ENCODE measurements around the gene PDSS2. TPM values are rescaled to one million over a fixed set of nuclear protein-coding genes. Genes with fewer than 3 reads are reported as not detected.

PDSS2 gene
- total and polyA plus RNA-seq, 9 of the 15 experiments (the other 6 are each of a cell fraction or from before 2014, with no cell fraction given): 5.8 to 21.1 (median 12.0) TPM

DNA sequence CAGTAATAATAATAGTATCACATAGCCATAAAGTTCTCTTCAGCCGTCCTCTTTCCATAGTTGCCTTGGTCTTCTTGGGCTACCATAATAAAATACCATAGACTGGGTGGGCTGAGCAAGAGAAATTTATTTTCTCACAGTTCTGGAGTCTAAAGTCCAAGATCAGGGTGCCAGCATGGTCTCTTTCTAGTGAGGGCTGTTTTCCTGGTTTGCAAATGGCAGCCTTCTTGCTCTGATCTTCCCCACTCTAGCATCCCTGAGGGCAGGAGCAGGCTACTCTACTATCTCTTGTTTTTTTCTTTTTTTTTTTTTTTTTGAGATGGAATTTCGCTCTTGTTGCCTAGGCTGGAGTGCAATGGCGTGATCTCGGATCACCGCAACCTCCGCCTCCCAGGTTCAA is 335.9 kb downstream of the PDSS2 start:
- FAIRE-seq (no peak), ATAC-seq (no peak), DNase-seq (ENCODE audit: extremely low read depth in 1 of 4, low spot score in 3 of 4) (no peak)
- WGBS (ENCODE audit: insufficient coverage, low coverage, missing lambda C conversion rate): 85% methylated on average over 5 of the region's 6 CpGs
- H3K9me1 ChIP-seq (ENCODE audit: control insufficient read depth, insufficient read depth, low read length): no peaks in the 10 kb centered on the region
- no peak overlapping the region for H3K27ac ChIP-seq (ENCODE audit: extremely low read depth, low read depth, low read length)
- H4K20me1 ChIP-seq (replicated peaks; ENCODE audit: control insufficient read depth, insufficient read depth, low read length): no peaks in the 10 kb centered on the region
- TF ChIP-seq NBN (IDR thresholded peaks at IDR 0.05; ENCODE audit: low read depth): no peak
- no peak for TF ChIP-seq SP1 (CRISPR knock-in tag; IDR thresholded peaks at IDR 0.05)
- TF ChIP-seq CEBPG (CRISPR knock-in tag; IDR thresholded peaks at IDR 0.05): no peak
- no peak for TF ChIP-seq CEBPG (tag; conservative IDR thresholded peaks at IDR 0.05 in 1 of 2, IDR thresholded peaks at IDR 0.05 in 1 of 2)
- no peak for TF ChIP-seq FOXJ2 (tag; IDR thresholded peaks at IDR 0.05)
- no peak for TF ChIP-seq SRSF3 (IDR thresholded peaks at IDR 0.05; ENCODE audit: insufficient read depth, low read length)
- TF ChIP-seq ZNF239 (CRISPR knock-in tag; IDR thresholded peaks at IDR 0.05): no peak
- TF ChIP-seq, protein P1, sequence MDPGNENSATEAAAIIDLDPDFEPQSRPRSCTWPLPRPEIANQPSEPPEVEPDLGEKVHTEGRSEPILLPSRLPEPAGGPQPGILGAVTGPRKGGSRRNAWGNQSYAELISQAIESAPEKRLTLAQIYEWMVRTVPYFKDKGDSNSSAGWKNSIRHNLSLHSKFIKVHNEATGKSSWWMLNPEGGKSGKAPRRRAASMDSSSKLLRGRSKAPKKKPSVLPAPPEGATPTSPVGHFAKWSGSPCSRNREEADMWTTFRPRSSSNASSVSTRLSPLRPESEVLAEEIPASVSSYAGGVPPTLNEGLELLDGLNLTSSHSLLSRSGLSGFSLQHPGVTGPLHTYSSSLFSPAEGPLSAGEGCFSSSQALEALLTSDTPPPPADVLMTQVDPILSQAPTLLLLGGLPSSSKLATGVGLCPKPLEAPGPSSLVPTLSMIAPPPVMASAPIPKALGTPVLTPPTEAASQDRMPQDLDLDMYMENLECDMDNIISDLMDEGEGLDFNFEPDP (CRISPR knock-in tag; IDR thresholded peaks at IDR 0.05): no peak
- TF ChIP-seq DIDO1 (tag; IDR thresholded peaks at IDR 0.05; ENCODE audit: low read depth): no peak
- TF ChIP-seq PHF8 (IDR thresholded peaks at IDR 0.05; ENCODE audit: borderline replicate concordance, low read length): no peak
- no peak for TF ChIP-seq NFYB (IDR thresholded peaks at IDR 0.05; ENCODE audit: extremely low read depth, insufficient read length)
- TF ChIP-seq ZFX (CRISPR knock-in tag; IDR thresholded peaks at IDR 0.05): no peak
- peaks cover 8 to 9% of the 10 kb centered on the region in 2 experiments; a peak in 3 of 5 replicates for H3K4me1 ChIP-seq (replicated peaks in 1 of 2; ENCODE audit: control insufficient read depth in 2 of 2, insufficient read depth in 2 of 2, low read length in 2 of 2)
- in situ Hi-C loops (cut with MboI) (no loop called here), intact Hi-C loops (cut with micrococcal nuclease) (no loop called here)
- H2AFZ ChIP-seq (ENCODE audit: low read depth, low read length): no peak overlapping the region
- no peak overlapping the region for H3K4me3 ChIP-seq
- H3K9me3 ChIP-seq (replicated peaks; ENCODE audit: control insufficient read depth, insufficient read depth, low read depth, low read length): no peaks in the 10 kb centered on the region
- H3K9ac ChIP-seq (ENCODE audit: insufficient read depth in 1 of 2, low read depth in 2 of 2, low read length in 2 of 2): no peak overlapping the region
- BruUV-seq (replicated peaks): no TSS peak
- no peak overlapping the region for H3K4me2 ChIP-seq (ENCODE audit: insufficient read depth, low read length)
- H3K36me3 ChIP-seq (ENCODE audit: control insufficient read depth, insufficient read depth, low read length): no peaks in the 10 kb centered on the region
- POLR2A ChIA-PET: interaction anchor here (0.6 kb wide), 1 partner anchor 426 kb away, joined by 3 read pairs; no protein-coding TSS in a partner anchor
- no peaks in the 10 kb centered on the region for H3K27me3 ChIP-seq (ENCODE audit: control insufficient read depth in 2 of 2, insufficient read depth in 2 of 2, low read length in 2 of 2)
- H3K79me2 ChIP-seq (ENCODE audit: control insufficient read depth, insufficient read depth, low read length): no peaks in the 10 kb centered on the region
- CTCF ChIA-PET (ENCODE audit: low intra/inter-chr PET ratio): no interaction called here
